ENCODE measurements around the gene GRM1. TPM values are rescaled to one million over a fixed set of nuclear protein-coding genes. Genes with fewer than 3 reads are reported as not detected.
A peak's percentile ranks its signal among the peaks of the same experiment; 100 is the strongest.

Gene GRM1
- total RNA-seq, 2 experiments from 2014 or later, result not detected

DNA sequence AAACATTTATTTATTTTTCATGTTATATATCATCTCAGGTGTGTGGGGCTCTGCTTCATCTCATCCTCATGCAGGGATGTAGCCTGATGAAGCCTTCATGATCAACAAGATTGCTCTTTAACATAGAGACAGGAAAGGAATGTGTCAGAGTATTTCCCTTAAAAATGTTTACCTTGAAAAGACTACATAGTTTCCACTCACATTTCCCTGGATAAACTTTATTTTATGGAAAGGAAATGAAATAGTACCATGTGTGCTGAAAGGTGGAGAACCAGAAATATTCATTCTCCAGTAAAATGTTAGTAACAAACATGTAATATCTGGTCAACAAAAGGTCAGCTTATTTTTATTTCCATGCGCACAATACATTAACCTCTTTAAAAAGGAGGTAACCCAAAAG is 155.8 kb downstream of the GRM1 start:
- no peak overlapping the region for H3K4me3 Mint-ChIP-seq
- H3K4me1 Mint-ChIP-seq, result no peaks in the 10 kb centered on the region
- no peaks in the 10 kb centered on the region for H3K36me3 Mint-ChIP-seq
- H3K27me3 Mint-ChIP-seq, result no peaks in the 10 kb centered on the region
- DNase-seq (no peak), ATAC-seq (ENCODE audit: low read depth) (no peak)
- POLR2A ChIA-PET, result no interaction called here
- no peak overlapping the region for H3K27ac Mint-ChIP-seq
- no peaks in the 10 kb centered on the region for H3K9me3 Mint-ChIP-seq

DNA sequence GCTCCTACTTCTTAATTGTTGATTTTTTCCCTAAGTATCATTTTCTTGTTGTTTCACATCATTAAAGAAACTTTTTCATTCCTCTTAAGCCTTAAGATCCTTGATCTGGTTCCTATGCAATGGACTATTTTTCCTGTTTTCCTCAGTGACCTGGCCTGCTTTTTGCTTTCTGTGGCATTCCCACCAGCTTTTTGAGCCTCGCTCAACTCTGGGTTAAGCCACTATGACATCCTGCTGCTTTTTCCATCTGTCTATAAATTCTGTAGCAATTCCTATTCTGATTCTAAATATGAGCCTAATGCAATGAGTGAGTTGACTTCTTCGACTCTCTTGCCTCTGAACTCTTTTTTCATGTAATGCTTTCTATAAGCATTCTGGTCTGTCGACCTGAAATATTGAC is 160.3 kb downstream of the GRM1 start:
- Mint-ChIP-seq H3K9me3 (no peaks in the 10 kb centered on the region), H3K4me1 (no peaks in the 10 kb centered on the region), H3K27ac (no peak overlapping the region), H3K27me3 (no peaks in the 10 kb centered on the region), H3K4me3 (no peak overlapping the region), H3K36me3 (no peaks in the 10 kb centered on the region)
- no peak for DNase-seq
- POLR2A ChIA-PET, result no interaction called here
- ATAC-seq (ENCODE audit: low read depth), result no peak

- no peaks in the 10 kb centered on the region for H3K9me3 Mint-ChIP-seq
- ATAC-seq (ENCODE audit: low read depth), result no peak
- POLR2A ChIA-PET, result no interaction called here
- no peak for DNase-seq
- no peaks in the 10 kb centered on the region for H3K36me3 Mint-ChIP-seq
- no peak overlapping the region for H3K4me3 Mint-ChIP-seq
- no peak overlapping the region for H3K27ac Mint-ChIP-seq
- H3K4me1 Mint-ChIP-seq, result no peaks in the 10 kb centered on the region
- H3K27me3 Mint-ChIP-seq, result no peaks in the 10 kb centered on the region
Observed at GRCh38 chr6:146190581-146190980, 161.7 kb downstream of the GRM1 start.

DNA sequence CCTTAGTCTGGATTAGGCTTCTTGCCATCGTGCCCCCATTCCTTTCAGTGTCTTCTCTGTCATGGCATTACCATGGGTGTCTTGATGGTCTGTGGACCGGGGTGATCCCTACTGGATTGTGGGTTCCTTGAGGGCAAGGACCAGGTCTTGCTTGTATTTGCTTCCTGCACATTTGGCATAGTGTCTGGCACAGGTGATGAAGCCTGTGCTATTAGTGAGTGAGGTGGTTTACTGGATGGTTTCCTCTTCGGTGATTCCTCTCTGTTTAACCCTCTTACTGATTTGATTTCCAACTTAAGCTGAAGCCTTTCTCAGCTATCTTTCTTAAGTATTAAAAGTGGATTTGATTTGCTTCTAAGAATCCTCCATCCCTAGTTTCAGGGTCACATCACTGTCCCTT is 162.3 kb downstream of the GRM1 start:
- POLR2A ChIA-PET, result no interaction called here
- no peaks in the 10 kb centered on the region for H3K9me3 Mint-ChIP-seq
- no peaks in the 10 kb centered on the region for H3K36me3 Mint-ChIP-seq
- DNase-seq (no peak), ATAC-seq (ENCODE audit: low read depth) (no peak)
- no peak overlapping the region for H3K27ac Mint-ChIP-seq
- no peak overlapping the region for H3K4me3 Mint-ChIP-seq
- no peaks in the 10 kb centered on the region for H3K27me3 Mint-ChIP-seq
- H3K4me1 Mint-ChIP-seq, result no peaks in the 10 kb centered on the region

DNA sequence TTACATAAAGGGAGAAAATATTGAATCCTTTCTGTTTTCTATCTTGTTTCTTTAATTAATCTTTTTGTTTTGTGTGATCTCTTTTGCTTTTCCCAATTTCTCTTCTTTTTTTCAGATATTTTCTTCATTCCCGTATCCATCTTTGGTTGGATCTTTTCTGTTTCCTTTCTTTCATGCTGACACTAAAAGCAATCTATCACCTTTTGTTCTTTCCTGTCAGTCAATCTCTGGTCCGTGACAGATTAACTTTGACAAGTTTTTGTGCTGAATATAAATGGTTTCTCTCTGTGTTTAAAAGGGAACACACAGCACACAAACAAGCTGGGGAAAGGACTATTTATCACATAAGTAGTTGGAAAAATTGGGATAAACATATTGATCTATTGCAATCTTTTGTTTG is 162.8 kb downstream of the GRM1 start:
- Mint-ChIP-seq H3K27ac (no peak overlapping the region), H3K9me3 (no peaks in the 10 kb centered on the region), H3K4me3 (no peak overlapping the region), H3K4me1 (no peaks in the 10 kb centered on the region), H3K36me3 (no peaks in the 10 kb centered on the region), H3K27me3 (no peaks in the 10 kb centered on the region)
- POLR2A ChIA-PET, result no interaction called here
- ATAC-seq (ENCODE audit: low read depth) (no peak), DNase-seq (no peak)

DNA sequence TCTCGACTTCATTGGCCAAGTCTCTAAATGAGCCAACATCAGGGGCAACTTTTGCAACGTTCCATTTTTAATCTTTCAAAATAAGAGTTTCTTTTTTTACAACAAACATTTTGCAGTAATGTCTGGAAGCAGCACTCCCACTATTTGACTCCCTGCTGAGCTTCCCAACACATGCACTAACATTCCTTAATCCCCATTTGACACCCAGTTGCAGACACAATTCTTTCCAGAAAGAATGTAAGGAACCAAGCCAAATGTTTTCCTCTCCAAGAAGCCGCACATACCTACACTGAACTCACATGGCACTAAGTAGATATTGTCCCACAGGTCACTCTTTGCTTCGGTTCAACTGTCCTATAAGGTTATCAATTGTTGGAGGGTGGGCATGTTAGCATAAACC is 165.6 kb downstream of the GRM1 start:
- Mint-ChIP-seq H3K4me3 (no peak overlapping the region), H3K36me3 (no peaks in the 10 kb centered on the region), H3K9me3 (no peaks in the 10 kb centered on the region), H3K27me3 (no peaks in the 10 kb centered on the region), H3K27ac (no peak overlapping the region), H3K4me1 (no peaks in the 10 kb centered on the region)
- no peak for DNase-seq
- POLR2A ChIA-PET, result no interaction called here
- no peak for ATAC-seq (ENCODE audit: low read depth)

- H3K9me3 Mint-ChIP-seq, result no peaks in the 10 kb centered on the region
- no peaks in the 10 kb centered on the region for H3K4me1 Mint-ChIP-seq
- no peak overlapping the region for H3K4me3 Mint-ChIP-seq
- H3K36me3 Mint-ChIP-seq, result no peaks in the 10 kb centered on the region
- no peak for ATAC-seq (ENCODE audit: low read depth)
- POLR2A ChIA-PET, result no interaction called here
- no peak for DNase-seq
- H3K27me3 Mint-ChIP-seq, result no peaks in the 10 kb centered on the region
- no peak overlapping the region for H3K27ac Mint-ChIP-seq
Observed at GRCh38 chr6:146200176-146200575, 171.3 kb downstream of the GRM1 start.

DNA sequence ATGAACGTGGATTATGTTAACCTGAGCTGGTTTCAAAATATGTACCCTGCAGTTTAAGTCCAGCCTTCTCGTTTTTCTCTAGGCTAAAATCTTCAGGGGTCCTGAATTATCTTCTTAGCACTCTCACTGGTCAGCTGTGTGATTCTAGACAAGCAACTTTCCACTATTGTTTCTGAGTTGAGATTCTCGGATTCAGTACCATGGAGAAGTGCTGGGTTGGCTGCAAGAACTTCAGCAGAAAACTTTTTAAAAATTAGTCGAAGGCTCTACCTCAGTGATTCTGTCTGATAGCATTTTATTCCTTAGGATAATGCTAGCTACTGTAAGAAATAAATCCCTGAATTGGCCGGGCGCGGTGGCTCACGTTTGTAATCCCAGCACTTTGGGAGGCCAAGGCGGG is 173.7 kb downstream of the GRM1 start:
- Mint-ChIP-seq H3K4me3 (no peak overlapping the region), H3K36me3 (no peaks in the 10 kb centered on the region), H3K9me3 (no peaks in the 10 kb centered on the region), H3K4me1 (no peaks in the 10 kb centered on the region), H3K27ac (no peak overlapping the region), H3K27me3 (no peaks in the 10 kb centered on the region)
- ATAC-seq (ENCODE audit: low read depth) (no peak), DNase-seq (no peak)
- POLR2A ChIA-PET, result no interaction called here

DNA sequence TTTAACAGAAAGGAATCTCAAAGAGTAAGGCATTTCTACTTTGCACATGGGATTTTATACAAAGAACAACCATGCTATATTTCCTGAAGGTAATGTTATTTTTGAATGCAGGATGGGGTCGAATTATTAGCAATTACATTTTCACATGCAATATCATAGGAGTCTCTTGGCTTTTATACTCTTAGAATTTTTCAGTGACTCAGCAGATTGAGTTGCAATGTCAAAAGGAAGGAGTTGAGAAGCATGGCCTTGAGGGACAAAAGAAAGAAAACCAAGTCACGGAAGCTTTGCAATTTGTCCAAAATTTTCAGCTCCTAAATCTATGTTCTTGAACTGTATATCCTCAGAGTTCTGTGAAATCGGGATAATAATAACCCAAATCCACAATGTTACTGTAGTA is 181.1 kb downstream of the GRM1 start:
- H3K4me3 Mint-ChIP-seq, result no peak overlapping the region
- ATAC-seq (ENCODE audit: low read depth), result no peak
- no peaks in the 10 kb centered on the region for H3K9me3 Mint-ChIP-seq
- peaks cover 3% of the 10 kb centered on the region for H3K4me1 Mint-ChIP-seq
- DNase-seq, result no peak
- no peak overlapping the region for H3K27ac Mint-ChIP-seq
- H3K36me3 Mint-ChIP-seq, result no peaks in the 10 kb centered on the region
- H3K27me3 Mint-ChIP-seq, result peaks cover 4% of the 10 kb centered on the region
- POLR2A ChIA-PET, result no interaction called here

DNA sequence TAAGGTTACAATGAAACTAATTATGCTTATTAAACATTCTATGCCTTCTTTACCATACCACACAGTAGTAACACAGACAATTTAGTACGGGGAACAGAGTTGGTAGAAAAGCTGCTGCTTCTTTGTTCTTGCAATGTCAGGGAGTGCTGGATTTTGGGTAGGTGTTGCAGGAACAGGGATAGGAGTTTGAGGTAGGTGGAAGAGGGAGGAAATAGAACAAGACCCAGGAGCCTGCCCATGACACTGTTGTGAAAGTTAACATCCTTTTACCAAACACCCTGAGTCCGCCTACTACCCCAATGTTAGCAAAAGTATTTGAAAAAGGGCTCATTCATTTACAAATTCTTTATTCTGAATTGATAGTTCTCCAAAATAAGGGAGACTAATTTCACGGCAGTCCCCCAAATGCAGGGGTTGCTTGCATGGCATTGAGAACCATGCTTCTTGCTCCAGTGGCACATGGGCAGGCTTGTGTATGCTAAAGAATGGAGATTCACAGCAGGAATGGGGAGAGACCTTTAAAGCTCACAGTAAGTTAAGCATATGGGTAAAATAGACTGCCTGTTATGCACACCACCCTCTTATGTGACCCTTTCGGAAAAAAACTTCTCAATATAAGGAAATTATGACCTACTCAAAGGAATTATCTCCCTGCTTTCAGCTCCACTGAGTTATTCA is 181.7 kb downstream of the GRM1 start:
- Mint-ChIP-seq H3K9me3 (no peaks in the 10 kb centered on the region), H3K4me3 (no peak overlapping the region), H3K27me3 (peaks cover 4% of the 10 kb centered on the region), H3K36me3 (no peaks in the 10 kb centered on the region), H3K27ac (no peak overlapping the region), H3K4me1 (peaks cover 3% of the 10 kb centered on the region)
- no peak for DNase-seq
- POLR2A ChIA-PET, result no interaction called here
- ATAC-seq (ENCODE audit: low read depth), result no peak

DNA sequence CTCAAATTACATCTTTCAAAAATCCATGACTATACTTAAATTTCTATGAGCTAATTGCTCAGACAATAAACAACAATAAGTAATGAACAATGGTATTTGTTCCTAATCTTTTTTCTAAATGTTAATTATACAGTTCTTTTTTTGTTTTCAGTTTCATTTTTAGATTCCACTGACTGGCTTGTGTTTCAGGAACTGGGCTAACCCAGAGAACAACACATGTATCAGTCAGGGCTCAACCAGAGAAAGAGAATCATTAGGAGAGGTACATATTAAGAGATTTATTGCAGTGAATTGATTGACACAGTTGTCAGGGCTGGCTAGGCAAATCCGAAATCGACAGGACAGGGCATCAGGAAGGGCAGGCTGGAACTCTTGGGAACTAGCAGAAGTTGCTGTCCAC is 182.8 kb downstream of the GRM1 start:
- no peaks in the 10 kb centered on the region for H3K36me3 Mint-ChIP-seq
- H3K27ac Mint-ChIP-seq, result peak overlapping the region; percentile 59
- no peaks in the 10 kb centered on the region for H3K9me3 Mint-ChIP-seq
- peaks cover 4% of the 10 kb centered on the region for H3K27me3 Mint-ChIP-seq
- H3K4me1 Mint-ChIP-seq, result peaks cover 3% of the 10 kb centered on the region
- no peak for DNase-seq
- no peak for ATAC-seq (ENCODE audit: low read depth)
- POLR2A ChIA-PET, result no interaction called here
- H3K4me3 Mint-ChIP-seq, result peak overlapping the region; percentile 45

DNA sequence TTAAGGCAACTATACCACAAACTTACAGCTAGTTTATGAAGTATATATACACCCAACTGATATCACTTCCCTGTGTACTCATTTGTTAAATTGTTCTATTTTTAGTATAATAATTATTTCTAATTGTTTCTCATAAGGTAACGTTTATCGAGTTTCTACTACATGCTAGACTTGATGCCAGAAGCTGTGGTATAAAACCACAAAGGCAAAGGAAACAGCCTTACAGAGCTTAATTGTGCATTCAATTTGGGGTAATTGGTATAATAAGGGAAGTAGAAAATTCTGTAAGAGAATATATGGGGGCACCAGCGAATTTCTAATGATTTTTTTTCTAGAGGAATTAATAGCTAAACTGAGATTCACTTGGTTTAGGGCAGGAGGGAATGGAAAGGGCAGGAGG is 183.9 kb downstream of the GRM1 start:
- H3K36me3 Mint-ChIP-seq, result no peaks in the 10 kb centered on the region
- peaks cover 4% of the 10 kb centered on the region for H3K27me3 Mint-ChIP-seq
- H3K27ac Mint-ChIP-seq, result no peak overlapping the region
- POLR2A ChIA-PET, result no interaction called here
- H3K9me3 Mint-ChIP-seq, result no peaks in the 10 kb centered on the region
- no peak overlapping the region for H3K4me3 Mint-ChIP-seq
- DNase-seq (no peak), ATAC-seq (ENCODE audit: low read depth) (no peak)
- H3K4me1 Mint-ChIP-seq, result peaks cover 3% of the 10 kb centered on the region

- POLR2A ChIA-PET, result no interaction called here
- H3K27me3 Mint-ChIP-seq, result peaks cover 4% of the 10 kb centered on the region
- H3K9me3 Mint-ChIP-seq, result no peaks in the 10 kb centered on the region
- no peak for DNase-seq
- no peaks in the 10 kb centered on the region for H3K36me3 Mint-ChIP-seq
- H3K4me1 Mint-ChIP-seq, result no peaks in the 10 kb centered on the region
- H3K27ac Mint-ChIP-seq, result no peak overlapping the region
- ATAC-seq (ENCODE audit: low read depth), result no peak
- H3K4me3 Mint-ChIP-seq, result no peak overlapping the region
Observed at GRCh38 chr6:146219101-146219500, 190.2 kb downstream of the GRM1 start.

GRCh38 chr6:146224449-146224848 is 195.6 kb downstream of the GRM1 start:
- H3K9me3 Mint-ChIP-seq, result no peaks in the 10 kb centered on the region
- H3K4me1 Mint-ChIP-seq, result no peaks in the 10 kb centered on the region
- no peak overlapping the region for H3K27ac Mint-ChIP-seq
- H3K36me3 Mint-ChIP-seq, result no peaks in the 10 kb centered on the region
- POLR2A ChIA-PET, result no interaction called here
- no peak for DNase-seq
- no peak overlapping the region for H3K4me3 Mint-ChIP-seq
- H3K27me3 Mint-ChIP-seq, result no peaks in the 10 kb centered on the region
- ATAC-seq (ENCODE audit: low read depth), result no peak

GRCh38 chr6:146224988-146225387 is 196.1 kb downstream of the GRM1 start:
- DNase-seq, result no peak
- Mint-ChIP-seq H3K36me3 (no peaks in the 10 kb centered on the region), H3K4me3 (no peak overlapping the region), H3K27me3 (no peaks in the 10 kb centered on the region), H3K9me3 (no peaks in the 10 kb centered on the region), H3K27ac (no peak overlapping the region), H3K4me1 (no peaks in the 10 kb centered on the region)
- no peak for ATAC-seq (ENCODE audit: low read depth)
- POLR2A ChIA-PET, result no interaction called here

All from activated naive CD8-positive, alpha-beta T cell treated with anti-CD3 and anti-CD28 coated beads, Interleukin-2, amount 10 ng/mL, durations not matched to agents 7 days and 5 days (primary cell).